SK-N-SH (cell line): ENCODE results near the gene C19orf67. TPM values are rescaled to one million over a fixed set of nuclear protein-coding genes. Genes with fewer than 3 reads are reported as not detected.

Experiments
- CTCF ChIA-PET: fragments of 300-600, 350-600 bp; formaldehyde crosslinking; extraction: SDS; loops from one replicate; lab custom pipeline; 2021; lab: Yijun Ruan, JAX
- POLR2A ChIA-PET: fragments of 350-600 bp; sonication (Branson Sonifier 250); formaldehyde crosslinking; extraction: SDS; loops from one replicate; lab custom pipeline; 2020; ENCODE audit warnings: antibody characterized with exemption, inconsistent platforms; lab: Yijun Ruan, JAX
- DNase-seq: peaks from one replicate; pipeline ENCODE4 v3.0.0; 2012
- H2AFZ ChIP-seq: fragments of 200-600 bp; sonication (generic); 2 replicates; pipeline ENCODE4 v1.8.1; 2016; ENCODE audit warnings: antibody characterized with exemption, mild to moderate bottlenecking, low read depth
- H3F3A ChIP-seq: fragments of 200-600 bp; sonication (generic); replicated peaks from 2 replicates; pipeline ENCODE3; 2016; ENCODE audit warnings: antibody characterized with exemption, mild to moderate bottlenecking; ENCODE audit not compliant: insufficient read depth
- H3K27ac ChIP-seq, 2 experiments: fragments of 200-500 bp in 1 of 2; fragments of 200-600 bp in 1 of 2; sonication (Bioruptor generic) in 1 of 2; sonication (generic), shearing (Covaris generic) in 1 of 2; 2 replicates each; pipeline versions ENCODE4 v1.5.1 to v1.6.1; 2014 to 2016; ENCODE audit warnings: low read depth in 2 of 2, inconsistent platforms in 1 of 2, low read length in 1 of 2, mild to moderate bottlenecking in 1 of 2, mixed read lengths in 1 of 2
- H3K27me3 ChIP-seq: fragments of 200-600 bp; sonication (generic), shearing (Covaris generic); 2 replicates; pipeline ENCODE4 v1.6.1; 2016; ENCODE audit warnings: mixed run types; ENCODE audit not compliant: insufficient read depth
- H3K36me3 ChIP-seq, 2 experiments: fragments of 200-500 bp in 1 of 2; fragments of 200-600 bp in 1 of 2; sonication (Bioruptor generic) in 1 of 2; sonication (generic) in 1 of 2; replicated peaks in 1 of 2; 2 replicates each; pipeline versions ENCODE3 to v1.5.1; 2014 to 2016; ENCODE audit warnings: low read length in 1 of 2, mild to moderate bottlenecking in 1 of 2; ENCODE audit not compliant: insufficient read depth in 2 of 2, control insufficient read depth in 1 of 2
- H3K4me1 ChIP-seq, 2 experiments: fragments of 200-500 bp in 1 of 2; fragments of 200-600 bp in 1 of 2; sonication (Bioruptor generic) in 1 of 2; sonication (generic), shearing (Covaris generic) in 1 of 2; 2 replicates each; pipeline versions ENCODE4 v1.5.1 to v1.6.1; 2014 to 2016; ENCODE audit warnings: low read depth in 1 of 2, low read length in 1 of 2, mixed run types in 1 of 2; ENCODE audit not compliant: insufficient read depth in 2 of 2, control insufficient read depth in 1 of 2
- H3K4me2 ChIP-seq: fragments of 200-600 bp; sonication (generic), shearing (Covaris generic); 2 replicates; pipeline ENCODE4 v1.6.1; 2017; ENCODE audit warnings: mixed run types
- H3K4me3 ChIP-seq, 2 experiments: fragments of 200-500 bp in 1 of 2; fragments of 200-600 bp in 1 of 2; sonication (Bioruptor generic) in 1 of 2; sonication (generic), shearing (Covaris generic) in 1 of 2; 2 replicates each; pipeline versions ENCODE4 v1.5.1 to v1.8.1; 2014 to 2016; ENCODE audit warnings: low read depth in 2 of 2, inconsistent platforms in 1 of 2, low read length in 1 of 2, mild to moderate bottlenecking in 1 of 2, mixed read lengths in 1 of 2, moderate library complexity in 1 of 2
- H3K79me2 ChIP-seq: fragments of 200-600 bp; sonication (generic); 2 replicates; pipeline ENCODE4 v1.8.1; 2017; ENCODE audit warnings: mild to moderate bottlenecking; ENCODE audit not compliant: insufficient read depth
- H3K9ac ChIP-seq: fragments of 200-600 bp; sonication (generic); 2 replicates; pipeline ENCODE4 v1.6.1; 2017; ENCODE audit warnings: mixed run types
- H3K9me2 ChIP-seq: fragments of 200-600 bp; sonication (generic); 2 replicates; pipeline ENCODE4 v1.6.1; 2017; ENCODE audit warnings: mixed run types
- H3K9me3 ChIP-seq: fragments of 200-600 bp; sonication (generic); 2 replicates; pipeline ENCODE4 v1.6.1; 2017; ENCODE audit warnings: mixed run types, mild to moderate bottlenecking, moderate library complexity
- H4K20me1 ChIP-seq: fragments of 200-600 bp; sonication (generic); 2 replicates; pipeline ENCODE4 v1.6.1; 2017; ENCODE audit warnings: mild to moderate bottlenecking, mixed run types; ENCODE audit not compliant: insufficient read depth
- ELF1 ChIP-seq: IDR thresholded peaks from 2 replicates; pipeline ENCODE4 v1.4.0; 2012
- NFIC ChIP-seq: IDR thresholded peaks from 2 replicates; pipeline ENCODE4 v1.4.0; 2012; ENCODE audit warnings: borderline replicate concordance
- NRF1 ChIP-seq: IDR thresholded peaks from 2 replicates; pipeline ENCODE4 v1.6.1; 2012; ENCODE audit warnings: low read depth, mild to moderate bottlenecking, low read length
- REST ChIP-seq: IDR thresholded peaks from 2 replicates; pipeline ENCODE4 v1.6.1; 2012; ENCODE audit warnings: mild to moderate bottlenecking, low read depth, low read length, moderate library complexity
- TEAD4 ChIP-seq: IDR thresholded peaks from 2 replicates; pipeline ENCODE4 v1.4.0; 2012; ENCODE audit warnings: mild to moderate bottlenecking, borderline replicate concordance; ENCODE audit not compliant: insufficient read depth
- USF2 ChIP-seq: fragments of 150-350 bp; IDR thresholded peaks from 2 replicates; pipeline ENCODE4 v1.6.1; 2017; ENCODE audit warnings: antibody characterized with exemption, low read length, low read depth, borderline replicate concordance
- WGBS: methylation state at CpG from one replicate; pipeline ENCODE4 v1.1.6; 2017; ENCODE audit warnings: low lambda C conversion rate; 5-methylcytosine and 5-hydroxymethylcytosine counted together
- polyA plus RNA-seq, 3 experiments: library from polyadenylated mRNA; depleted of rRNA; stranded (reverse); fragments of >200 nt; gene quantifications; 2 replicates each; pipeline ENCODE4 v1.2.3, GENCODE V29; 2012
- TF ChIP-seq, protein P1 (sequence below): IDR thresholded peaks from 2 replicates; pipeline ENCODE4; 2012
- TF ChIP-seq, protein P2 (sequence below): fragments of 200-600 bp; sonication (generic); IDR thresholded peaks from 2 replicates; pipeline ENCODE4 v1.6.1; 2017; ENCODE audit warnings: antibody characterized with exemption, mild to moderate bottlenecking, moderate library complexity

The C19orf67 gene
- polyA plus RNA-seq, 1 of the 3 experiments (the other 2 are of a cell fraction) = not detected

DNA sequence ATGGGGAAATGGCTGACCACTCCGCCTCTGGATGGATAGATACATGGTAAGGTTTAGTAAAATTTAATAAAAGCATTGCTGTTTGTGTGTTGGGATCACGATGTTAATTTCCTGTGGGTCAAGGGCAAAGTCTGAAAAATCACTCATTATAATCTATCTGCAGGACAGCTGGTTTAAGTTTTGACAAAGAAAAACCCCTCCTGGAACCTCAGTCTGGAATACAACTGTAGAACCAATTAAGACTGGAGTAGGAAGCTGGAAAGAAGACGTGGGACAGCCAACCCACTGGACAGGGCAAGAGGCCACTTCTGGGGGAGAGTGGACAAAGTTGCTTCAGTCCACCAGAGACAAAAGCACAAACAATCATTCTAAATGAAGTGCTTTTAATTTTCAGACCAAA lies 33.6 kb upstream of the C19orf67 start:
- H3K9ac ChIP-seq = peak overlapping the region; percentile 54
- WGBS = 64% methylated on average over 3 of the region's 3 CpGs
- POLR2A ChIA-PET = interaction anchor here (2.4 kb wide), 1 partner anchor 17 kb away, joined by 13 read pairs; the partner anchor contains the start of gene ASF1B
- peaks cover 15 to 36% of the 10 kb centered on the region in 2 experiments for H3K4me1 ChIP-seq
- H3K4me3 ChIP-seq = no peak overlapping the region; a peak in 1 of 4 replicates
- no peaks in the 10 kb centered on the region for H3K9me2 ChIP-seq
- H3K27ac ChIP-seq = peak overlapping the region; percentile 70 to 98
- CTCF ChIA-PET = interaction anchor here (1.2 to 3.7 kb wide), 3 partner anchors 17 to 229 kb away, joined by 3 to 22 read pairs (median 9); partner anchors contain the start of gene ASF1B
- H3F3A ChIP-seq = peaks cover 15% of the 10 kb centered on the region
- no peaks in the 10 kb centered on the region for H3K36me3 ChIP-seq
- H3K27me3 ChIP-seq = no peaks in the 10 kb centered on the region
- no peak for DNase-seq
- H3K79me2 ChIP-seq = peaks cover 26% of the 10 kb centered on the region
- H2AFZ ChIP-seq = peak overlapping the region; percentile 77; the same call in 1 of the 2 replicates
- no peaks in the 10 kb centered on the region for H4K20me1 ChIP-seq
- H3K9me3 ChIP-seq = no peaks in the 10 kb centered on the region
- peak overlapping the region; percentile 81 for H3K4me2 ChIP-seq
- no peak for TF ChIP-seq NFIC
- no peak for TF ChIP-seq REST
- TF ChIP-seq ELF1 = no peak
- no peak for TF ChIP-seq TEAD4
- TF ChIP-seq NRF1 = no peak
- TF ChIP-seq, protein P1, sequence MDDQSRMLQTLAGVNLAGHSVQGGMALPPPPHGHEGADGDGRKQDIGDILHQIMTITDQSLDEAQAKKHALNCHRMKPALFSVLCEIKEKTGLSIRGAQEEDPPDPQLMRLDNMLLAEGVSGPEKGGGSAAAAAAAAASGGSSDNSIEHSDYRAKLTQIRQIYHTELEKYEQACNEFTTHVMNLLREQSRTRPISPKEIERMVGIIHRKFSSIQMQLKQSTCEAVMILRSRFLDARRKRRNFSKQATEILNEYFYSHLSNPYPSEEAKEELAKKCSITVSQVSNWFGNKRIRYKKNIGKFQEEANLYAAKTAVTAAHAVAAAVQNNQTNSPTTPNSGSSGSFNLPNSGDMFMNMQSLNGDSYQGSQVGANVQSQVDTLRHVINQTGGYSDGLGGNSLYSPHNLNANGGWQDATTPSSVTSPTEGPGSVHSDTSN = no peak
- TF ChIP-seq, protein P2, sequence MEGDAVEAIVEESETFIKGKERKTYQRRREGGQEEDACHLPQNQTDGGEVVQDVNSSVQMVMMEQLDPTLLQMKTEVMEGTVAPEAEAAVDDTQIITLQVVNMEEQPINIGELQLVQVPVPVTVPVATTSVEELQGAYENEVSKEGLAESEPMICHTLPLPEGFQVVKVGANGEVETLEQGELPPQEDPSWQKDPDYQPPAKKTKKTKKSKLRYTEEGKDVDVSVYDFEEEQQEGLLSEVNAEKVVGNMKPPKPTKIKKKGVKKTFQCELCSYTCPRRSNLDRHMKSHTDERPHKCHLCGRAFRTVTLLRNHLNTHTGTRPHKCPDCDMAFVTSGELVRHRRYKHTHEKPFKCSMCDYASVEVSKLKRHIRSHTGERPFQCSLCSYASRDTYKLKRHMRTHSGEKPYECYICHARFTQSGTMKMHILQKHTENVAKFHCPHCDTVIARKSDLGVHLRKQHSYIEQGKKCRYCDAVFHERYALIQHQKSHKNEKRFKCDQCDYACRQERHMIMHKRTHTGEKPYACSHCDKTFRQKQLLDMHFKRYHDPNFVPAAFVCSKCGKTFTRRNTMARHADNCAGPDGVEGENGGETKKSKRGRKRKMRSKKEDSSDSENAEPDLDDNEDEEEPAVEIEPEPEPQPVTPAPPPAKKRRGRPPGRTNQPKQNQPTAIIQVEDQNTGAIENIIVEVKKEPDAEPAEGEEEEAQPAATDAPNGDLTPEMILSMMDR = no peak
- no peak for TF ChIP-seq USF2
